KMS-11 (cell line): ENCODE results near the gene IL34.

Experiments used
- H2AFZ ChIP-seq: fragments of 200-600 bp; sonication (generic); 2 replicates; pipeline ENCODE4 v1.6.1; 2016; ENCODE audit warnings: antibody characterized with exemption, mixed run types, low read depth
- H3K27ac ChIP-seq: fragments of 200-600 bp; sonication (generic); 2 replicates; pipeline ENCODE4 v1.6.1; 2016; ENCODE audit warnings: mild to moderate bottlenecking, mixed run types
- H3K27me3 ChIP-seq: fragments of 200-600 bp; sonication (generic); 2 replicates; pipeline ENCODE4 v1.6.1; 2017; ENCODE audit warnings: mild to moderate bottlenecking, low read depth, mixed run types, moderate library complexity; ENCODE audit not compliant: insufficient read depth
- H3K36me3 ChIP-seq: fragments of 200-600 bp; sonication (generic); 2 replicates; pipeline ENCODE4 v1.6.1; 2017; ENCODE audit warnings: mild to moderate bottlenecking, mixed run types; ENCODE audit not compliant: insufficient read depth
- H3K4me1 ChIP-seq: fragments of 200-600 bp; sonication (generic); 2 replicates; pipeline ENCODE4 v1.6.1; 2016; ENCODE audit warnings: mild to moderate bottlenecking, low read depth, mixed run types; ENCODE audit not compliant: poor library complexity, severe bottlenecking
- H3K4me2 ChIP-seq: fragments of 200-600 bp; sonication (generic); 2 replicates; pipeline ENCODE4 v1.7.0; 2016; ENCODE audit warnings: mild to moderate bottlenecking, mixed run types
- H3K4me3 ChIP-seq: fragments of 200-600 bp; sonication (generic); IDR thresholded peaks from 2 replicates; pipeline ENCODE4 v1.6.1; 2017; ENCODE audit warnings: low read depth, low read length, mixed read lengths; ENCODE audit not compliant: insufficient read depth
- H3K79me2 ChIP-seq: fragments of 200-600 bp; sonication (generic); 2 replicates; pipeline ENCODE4 v1.6.1; 2016; ENCODE audit warnings: low read depth, mixed run types; ENCODE audit not compliant: insufficient read depth
- H3K9ac ChIP-seq: fragments of 200-600 bp; sonication (generic); 2 replicates; pipeline ENCODE4 v1.6.1; 2016; ENCODE audit warnings: mild to moderate bottlenecking, mixed run types
- H4K20me1 ChIP-seq: fragments of 200-600 bp; sonication (generic); 2 replicates; pipeline ENCODE4 v1.6.1; 2016; ENCODE audit warnings: mild to moderate bottlenecking, mixed run types; ENCODE audit not compliant: insufficient read depth
- TF ChIP-seq, protein P1 (sequence below): fragments of 200-600 bp; sonication (generic); conservative IDR thresholded peaks from 2 replicates; pipeline ENCODE4 v1.6.1; 2017; ENCODE audit warnings: low read depth, mild to moderate bottlenecking, antibody characterized with exemption, low read length, moderate library complexity, mixed read lengths

IL34 gene

DNA sequence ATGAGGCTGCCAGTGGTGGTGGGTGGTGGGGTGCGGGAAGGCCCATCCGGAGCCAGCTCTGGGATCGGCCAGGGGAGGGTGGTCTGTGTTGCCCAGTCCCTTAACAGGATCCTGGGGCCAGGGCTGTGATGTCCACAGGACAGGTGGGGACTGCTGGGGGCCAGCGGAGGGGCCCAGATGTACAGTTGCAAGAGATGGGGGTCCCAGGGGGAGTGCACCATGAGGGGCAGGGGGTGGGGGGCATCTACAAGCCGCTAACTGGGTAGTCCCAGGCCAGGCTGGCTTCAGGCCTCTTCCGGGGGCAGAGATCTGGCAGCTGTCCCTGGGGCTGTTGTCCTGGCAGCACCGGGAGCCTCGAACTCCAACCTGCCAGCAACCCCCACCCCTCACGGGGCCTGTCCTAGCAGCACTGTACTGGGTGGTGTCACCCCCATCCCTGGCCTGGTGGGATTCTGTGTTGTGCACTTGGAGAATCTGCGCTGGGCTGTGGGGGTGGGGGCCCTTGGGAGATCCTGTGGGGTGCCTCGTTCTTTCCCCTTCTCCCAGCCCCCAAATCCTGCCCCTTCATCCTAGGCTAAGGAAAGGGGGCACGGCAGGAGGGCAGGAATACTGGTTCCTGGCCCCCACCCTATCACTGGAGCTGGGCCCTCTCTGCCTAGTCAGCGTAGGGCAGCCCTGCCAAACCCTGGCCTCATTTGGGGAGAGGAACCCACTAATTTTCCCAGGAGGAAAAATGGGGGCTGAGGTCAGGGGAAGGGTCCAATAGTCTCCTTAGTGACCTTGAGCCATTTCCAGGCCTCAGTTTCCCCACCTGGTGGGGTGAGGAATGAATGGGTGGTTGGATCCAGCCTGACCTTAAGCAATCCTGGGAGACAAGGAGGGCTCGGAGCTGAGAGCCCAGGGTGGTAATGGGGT, 38.0 kb downstream of the IL34 start:
- TF ChIP-seq, protein P1, sequence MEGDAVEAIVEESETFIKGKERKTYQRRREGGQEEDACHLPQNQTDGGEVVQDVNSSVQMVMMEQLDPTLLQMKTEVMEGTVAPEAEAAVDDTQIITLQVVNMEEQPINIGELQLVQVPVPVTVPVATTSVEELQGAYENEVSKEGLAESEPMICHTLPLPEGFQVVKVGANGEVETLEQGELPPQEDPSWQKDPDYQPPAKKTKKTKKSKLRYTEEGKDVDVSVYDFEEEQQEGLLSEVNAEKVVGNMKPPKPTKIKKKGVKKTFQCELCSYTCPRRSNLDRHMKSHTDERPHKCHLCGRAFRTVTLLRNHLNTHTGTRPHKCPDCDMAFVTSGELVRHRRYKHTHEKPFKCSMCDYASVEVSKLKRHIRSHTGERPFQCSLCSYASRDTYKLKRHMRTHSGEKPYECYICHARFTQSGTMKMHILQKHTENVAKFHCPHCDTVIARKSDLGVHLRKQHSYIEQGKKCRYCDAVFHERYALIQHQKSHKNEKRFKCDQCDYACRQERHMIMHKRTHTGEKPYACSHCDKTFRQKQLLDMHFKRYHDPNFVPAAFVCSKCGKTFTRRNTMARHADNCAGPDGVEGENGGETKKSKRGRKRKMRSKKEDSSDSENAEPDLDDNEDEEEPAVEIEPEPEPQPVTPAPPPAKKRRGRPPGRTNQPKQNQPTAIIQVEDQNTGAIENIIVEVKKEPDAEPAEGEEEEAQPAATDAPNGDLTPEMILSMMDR: no peak
- Histone ChIP-seq H3K9ac (no peak overlapping the region), H3K27ac (no peak overlapping the region), H3K27me3 (no peaks in the 10 kb centered on the region), H4K20me1 (no peaks in the 10 kb centered on the region), H3K79me2 (no peaks in the 10 kb centered on the region), H3K36me3 (no peaks in the 10 kb centered on the region), H3K4me3 (no peak overlapping the region), H3K4me1 (no peaks in the 10 kb centered on the region), H3K4me2 (no peak overlapping the region), H2AFZ (no peak overlapping the region)

DNA sequence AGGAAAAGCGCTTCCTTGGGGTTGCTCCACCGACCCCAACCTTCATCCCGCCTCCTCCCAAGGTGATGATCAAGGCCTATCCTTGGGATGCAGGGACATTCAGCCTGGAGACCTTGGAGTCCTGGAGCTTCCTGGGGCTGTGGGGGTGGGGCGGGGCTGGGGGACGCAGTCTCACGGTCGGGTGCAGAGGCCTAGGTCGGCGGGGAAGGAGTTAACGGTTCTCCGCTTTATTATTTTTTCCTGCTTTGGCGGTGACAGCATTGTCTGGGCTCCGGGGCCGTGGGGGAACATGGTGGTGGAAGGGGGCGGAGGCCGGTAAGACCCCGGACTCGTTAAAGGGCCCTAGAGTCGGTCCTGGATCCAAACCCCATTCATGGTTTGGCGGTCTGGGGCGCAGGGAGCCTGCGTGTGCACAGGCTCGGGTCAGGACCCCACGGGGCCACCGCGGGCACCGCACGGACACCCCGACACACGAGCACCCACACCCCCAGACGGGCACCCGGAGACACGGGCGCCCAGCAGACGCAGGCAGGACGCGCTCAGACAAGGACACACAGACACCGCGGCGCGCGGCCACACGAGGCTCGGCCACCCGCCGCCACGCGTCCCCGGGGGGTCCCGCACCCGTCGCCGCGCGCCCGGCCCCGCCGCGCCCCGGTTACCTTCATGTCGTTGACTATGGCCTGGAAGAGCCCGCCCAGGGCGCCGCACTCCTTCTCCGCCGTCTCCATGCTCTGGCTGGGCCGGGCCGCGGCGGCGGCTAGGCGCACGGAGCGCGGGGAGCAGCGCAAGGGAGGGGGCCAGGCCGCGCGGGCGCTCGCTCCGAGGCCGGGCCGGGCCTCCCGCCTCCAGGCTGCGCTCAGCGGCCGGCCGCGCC, 38.9 kb downstream of the IL34 start:
- Histone ChIP-seq H3K27me3 (no peaks in the 10 kb centered on the region), H3K79me2 (no peaks in the 10 kb centered on the region), H3K9ac (no peak overlapping the region), H3K27ac (no peak overlapping the region), H3K4me1 (no peaks in the 10 kb centered on the region), H3K36me3 (no peaks in the 10 kb centered on the region), H3K4me3 (no peak overlapping the region), H4K20me1 (no peaks in the 10 kb centered on the region), H3K4me2 (no peak overlapping the region), H2AFZ (no peak overlapping the region)
- TF ChIP-seq, protein P1: no peak

DNA sequence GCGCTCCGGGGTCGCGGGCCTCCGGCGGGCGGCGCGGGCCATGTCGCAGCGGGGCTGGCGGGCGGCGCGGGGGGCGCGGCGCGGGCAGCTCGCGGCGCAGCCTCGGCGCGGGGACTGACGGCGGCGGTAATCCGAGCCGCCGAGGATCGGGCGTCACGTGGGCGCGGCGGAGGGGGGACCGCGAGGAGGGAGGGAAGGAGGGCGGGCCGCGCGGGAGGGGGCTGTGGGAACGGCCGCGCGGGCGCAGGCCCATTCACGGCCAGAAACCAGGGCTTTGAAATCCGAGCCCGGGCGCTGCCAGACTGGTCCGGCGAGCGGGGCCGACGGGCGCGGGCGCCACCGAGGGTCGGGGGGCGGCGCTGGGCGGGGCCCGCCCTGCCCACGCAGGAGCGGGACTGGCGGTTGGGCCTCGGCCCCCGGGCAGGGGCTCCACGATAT, 39.6 kb downstream of the IL34 start, which contains the start of gene MTSS2:
TSS of gene MTSS2 (minus strand) at position 116 of the 438 bp plus-strand sequence. CDS start 262 bp downstream, outside the sequence.
- H3K36me3 ChIP-seq: no peaks in the 10 kb centered on the region
- H3K4me3 ChIP-seq: no peak within 1 kb of the TSS
- no peaks in the 10 kb centered on the region for H3K4me1 ChIP-seq
- TF ChIP-seq, protein P1: no peak
- H3K9ac ChIP-seq: no peak within 1 kb of the TSS
- no peak within 1 kb of the TSS for H3K4me2 ChIP-seq
- H2AFZ ChIP-seq: no peak within 1 kb of the TSS
- H4K20me1 ChIP-seq: no peaks in the 10 kb centered on the region
- H3K27ac ChIP-seq: no peak within 1 kb of the TSS
- no peaks in the 10 kb centered on the region for H3K79me2 ChIP-seq
- no peaks in the 10 kb centered on the region for H3K27me3 ChIP-seq

DNA sequence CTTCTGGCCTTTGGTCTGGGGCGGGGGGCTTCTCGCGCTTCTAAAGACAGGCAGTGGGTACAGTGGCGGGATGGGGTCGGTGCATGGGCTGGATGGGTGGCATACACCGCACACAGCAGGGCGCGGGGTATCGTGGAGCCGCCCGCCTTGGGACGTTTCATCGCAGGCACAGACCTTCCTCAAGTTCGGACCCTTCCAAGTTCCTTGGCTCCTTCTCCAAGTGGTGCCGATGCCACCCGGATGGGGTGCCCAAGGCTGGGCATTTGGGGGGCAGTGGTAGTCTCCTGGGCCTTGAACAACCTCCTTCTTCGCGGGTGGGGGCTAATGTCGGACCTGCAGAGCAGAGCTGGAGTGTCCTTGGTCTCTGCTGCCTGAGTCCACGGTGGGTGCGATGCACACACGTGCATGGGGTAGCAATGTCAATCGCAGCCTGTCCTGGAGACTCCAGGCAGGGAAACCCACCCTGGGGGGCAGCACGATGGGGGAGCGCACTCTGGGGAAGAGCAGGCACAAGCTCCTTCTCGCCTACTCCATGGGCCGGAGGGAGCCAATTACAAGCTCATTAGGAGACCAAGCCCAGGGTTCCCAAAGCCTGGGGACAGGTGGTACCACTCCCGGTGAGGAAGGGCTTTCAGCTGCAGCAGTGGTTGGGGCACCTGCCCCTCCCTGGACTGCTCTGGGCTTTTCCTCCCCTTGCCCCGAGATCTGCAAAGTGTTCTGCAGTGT, 40.2 kb downstream of the IL34 start:
- TF ChIP-seq, protein P1: no peak
- Histone ChIP-seq H3K27me3 (no peaks in the 10 kb centered on the region), H4K20me1 (no peaks in the 10 kb centered on the region), H3K27ac (no peak overlapping the region), H3K4me3 (no peak overlapping the region), H3K4me1 (no peaks in the 10 kb centered on the region), H2AFZ (no peak overlapping the region), H3K9ac (no peak overlapping the region), H3K36me3 (no peaks in the 10 kb centered on the region), H3K79me2 (no peaks in the 10 kb centered on the region), H3K4me2 (no peak overlapping the region)
